KG1 (cell line): ENCODE results near the gene CEP126.
A peak's percentile ranks its signal among the peaks of the same experiment; 100 is the strongest.
"Not testable (repeated sequence)": the region's sequence is repeated elsewhere in the genome, so short reads cannot be mapped to it uniquely, and the experiment has no call there.

Source experiments
- DNase-seq: peaks from one replicate; lab custom pipeline; 2025; lab: John Stamatoyannopoulos, UW

The CEP126 gene

GRCh38 chr11:101940901-101941520, 26.2 kb downstream of the CEP126 start:
- no peak for DNase-seq

- no peak for DNase-seq
Observed at GRCh38 chr11:101944923-101945322, 30.1 kb downstream of the CEP126 start.

GRCh38 chr11:101945448-101945847, 30.6 kb downstream of the CEP126 start:
- DNase-seq, result no peak

- DNase-seq, result no peak
Observed at GRCh38 chr11:101949680-101950220, 34.9 kb downstream of the CEP126 start.

- DNase-seq, result no peak
Observed at GRCh38 chr11:101955278-101955677, 40.5 kb downstream of the CEP126 start.

GRCh38 chr11:101955701-101956100, 40.9 kb downstream of the CEP126 start:
- no peak for DNase-seq

- DNase-seq, result no peak
Observed at GRCh38 chr11:101960231-101960630, 45.4 kb downstream of the CEP126 start.

- DNase-seq, result not testable (repeated sequence)
Observed at GRCh38 chr11:101964200-101964599, 49.4 kb downstream of the CEP126 start.

GRCh38 chr11:101974255-101974654, 59.4 kb downstream of the CEP126 start:
- DNase-seq, result no peak

- no peak for DNase-seq
Observed at GRCh38 chr11:101974771-101975170, 60.0 kb downstream of the CEP126 start.

- DNase-seq, result no peak
Observed at GRCh38 chr11:101975734-101976133, 60.9 kb downstream of the CEP126 start.

- DNase-seq, result no peak
Observed at GRCh38 chr11:101987370-101987769, 72.6 kb downstream of the CEP126 start.

GRCh38 chr11:101993172-101993571, 78.4 kb downstream of the CEP126 start:
- no peak for DNase-seq

GRCh38 chr11:101994052-101994469, 79.3 kb downstream of the CEP126 start:
- DNase-seq, result not testable (repeated sequence)

- DNase-seq, result no peak
Observed at GRCh38 chr11:101996111-101996510, 81.3 kb downstream of the CEP126 start.

- no peak for DNase-seq
Observed at GRCh38 chr11:102001657-102002338, 87.0 kb downstream of the CEP126 start.

GRCh38 chr11:102004220-102004619, 89.4 kb downstream of the CEP126 start:
- no peak for DNase-seq

GRCh38 chr11:102005306-102005705, 90.5 kb downstream of the CEP126 start:
- DNase-seq, result no peak

GRCh38 chr11:102006835-102007566, 92.2 kb downstream of the CEP126 start:
- no peak for DNase-seq

- DNase-seq, result peak; percentile 40
Observed at GRCh38 chr11:102007567-102008437, 93.0 kb downstream of the CEP126 start.

- no peak for DNase-seq
Observed at GRCh38 chr11:102010776-102011494, 96.1 kb downstream of the CEP126 start.
